ENCODE data around the gene NAA15.

The NAA15 gene

GRCh38 chr4:139386421-139386820 lies 85.1 kb downstream of the NAA15 start:
- H3K27me3 ChIP-seq (ENCODE audit: insufficient read depth, low read length, poor library complexity, severe bottlenecking), result no peaks in the 10 kb centered on the region
- no peaks in the 10 kb centered on the region for H3F3A ChIP-seq (ENCODE audit: low read depth)
- H3K79me2 ChIP-seq (ENCODE audit: insufficient read depth, low read length), result no peaks in the 10 kb centered on the region
- H4K20me1 ChIP-seq (ENCODE audit: insufficient read depth, low read length, poor library complexity, severe bottlenecking), result no peaks in the 10 kb centered on the region
- H3K4me2 ChIP-seq (ENCODE audit: low read depth, low read length, poor library complexity, severe bottlenecking), result no peak overlapping the region
- TF ChIP-seq CTCF (conservative IDR thresholded peaks at IDR 0.05; ENCODE audit: low read length) (no peak), EZH2phosphoT487 (IDR thresholded peaks at IDR 0.05; ENCODE audit: borderline replicate concordance) (no peak)
- no peaks in the 10 kb centered on the region for H3K9me2 ChIP-seq (replicated peaks; ENCODE audit: low read depth, low read length)
- H2AFZ ChIP-seq (ENCODE audit: low read length), result no peak overlapping the region
- H3K9me3 ChIP-seq (ENCODE audit: insufficient read depth, low read depth, low read length), result no peaks in the 10 kb centered on the region
- H3K4me3 ChIP-seq (ENCODE audit: low read length, poor library complexity, severe bottlenecking), result no peak overlapping the region
- H3K9ac ChIP-seq (ENCODE audit: low read depth, low read length, poor library complexity, severe bottlenecking), result no peak overlapping the region
- H3K4me1 ChIP-seq (ENCODE audit: insufficient read depth, low read length, poor library complexity, severe bottlenecking), result no peaks in the 10 kb centered on the region
- H3K36me3 ChIP-seq (ENCODE audit: insufficient read depth, low read length), result peaks cover 86% of the 10 kb centered on the region

GRCh38 chr4:139389102-139389501 lies 87.8 kb downstream of the NAA15 start:
- H3K79me2 ChIP-seq (ENCODE audit: insufficient read depth, low read length), result no peaks in the 10 kb centered on the region
- H3K27me3 ChIP-seq (ENCODE audit: insufficient read depth, low read length, poor library complexity, severe bottlenecking), result no peaks in the 10 kb centered on the region
- no peak overlapping the region for H3K4me2 ChIP-seq (ENCODE audit: low read depth, low read length, poor library complexity, severe bottlenecking)
- peaks cover 73% of the 10 kb centered on the region for H3K36me3 ChIP-seq (ENCODE audit: insufficient read depth, low read length)
- no peak overlapping the region for H3K4me3 ChIP-seq (ENCODE audit: low read length, poor library complexity, severe bottlenecking)
- H2AFZ ChIP-seq (ENCODE audit: low read length), result no peak overlapping the region
- no peak overlapping the region for H3K9ac ChIP-seq (ENCODE audit: low read depth, low read length, poor library complexity, severe bottlenecking)
- H3K9me2 ChIP-seq (replicated peaks; ENCODE audit: low read depth, low read length), result no peaks in the 10 kb centered on the region
- no peaks in the 10 kb centered on the region for H3K9me3 ChIP-seq (ENCODE audit: insufficient read depth, low read depth, low read length)
- no peaks in the 10 kb centered on the region for H3F3A ChIP-seq (ENCODE audit: low read depth)
- H3K4me1 ChIP-seq (ENCODE audit: insufficient read depth, low read length, poor library complexity, severe bottlenecking), result no peaks in the 10 kb centered on the region
- H4K20me1 ChIP-seq (ENCODE audit: insufficient read depth, low read length, poor library complexity, severe bottlenecking), result no peaks in the 10 kb centered on the region
- no peak for TF ChIP-seq CTCF (conservative IDR thresholded peaks at IDR 0.05; ENCODE audit: low read length)
- no peak for TF ChIP-seq EZH2phosphoT487 (IDR thresholded peaks at IDR 0.05; ENCODE audit: borderline replicate concordance)

GRCh38 chr4:139389991-139390390 lies 88.7 kb downstream of the NAA15 start:
- H3K4me1 ChIP-seq (ENCODE audit: insufficient read depth, low read length, poor library complexity, severe bottlenecking), result no peaks in the 10 kb centered on the region
- no peaks in the 10 kb centered on the region for H4K20me1 ChIP-seq (ENCODE audit: insufficient read depth, low read length, poor library complexity, severe bottlenecking)
- no peaks in the 10 kb centered on the region for H3K9me3 ChIP-seq (ENCODE audit: insufficient read depth, low read depth, low read length)
- no peak for TF ChIP-seq CTCF (conservative IDR thresholded peaks at IDR 0.05; ENCODE audit: low read length)
- TF ChIP-seq EZH2phosphoT487 (IDR thresholded peaks at IDR 0.05; ENCODE audit: borderline replicate concordance), result no peak
- no peak overlapping the region for H3K4me2 ChIP-seq (ENCODE audit: low read depth, low read length, poor library complexity, severe bottlenecking)
- H3F3A ChIP-seq (ENCODE audit: low read depth), result no peaks in the 10 kb centered on the region
- no peaks in the 10 kb centered on the region for H3K27me3 ChIP-seq (ENCODE audit: insufficient read depth, low read length, poor library complexity, severe bottlenecking)
- no peak overlapping the region for H2AFZ ChIP-seq (ENCODE audit: low read length)
- no peaks in the 10 kb centered on the region for H3K9me2 ChIP-seq (replicated peaks; ENCODE audit: low read depth, low read length)
- H3K4me3 ChIP-seq (ENCODE audit: low read length, poor library complexity, severe bottlenecking), result no peak overlapping the region
- no peak overlapping the region for H3K9ac ChIP-seq (ENCODE audit: low read depth, low read length, poor library complexity, severe bottlenecking)
- H3K79me2 ChIP-seq (ENCODE audit: insufficient read depth, low read length), result no peaks in the 10 kb centered on the region
- peaks cover 64% of the 10 kb centered on the region for H3K36me3 ChIP-seq (ENCODE audit: insufficient read depth, low read length)

Measured in Loucy (cell line).